HepG2 (cell line): ENCODE results near the gene NCOA4. TPM values are rescaled to one million over a fixed set of nuclear protein-coding genes. Genes with fewer than 3 reads are reported as not detected.
A peak's percentile ranks its signal among the peaks of the same experiment; 100 is the strongest.

Experiments used
- CBX1 ChIP-seq: IDR thresholded peaks from one replicate; pipeline ENCODE4 v1.6.1; 2016; ENCODE audit warnings: antibody characterized with exemption, low read depth
- EZH2 ChIP-seq: conservative IDR thresholded peaks from 2 replicates; pipeline ENCODE4 v1.6.1; 2012; ENCODE audit warnings: mild to moderate bottlenecking, low read depth, low read length, moderate library complexity
- FOSL2 ChIP-seq: sonication (generic); formaldehyde crosslinking; IDR thresholded peaks from 2 replicates; pipeline ENCODE4 v1.4.0; 2020; ENCODE audit warnings: missing genetic modification reagents
- HNRNPUL1 ChIP-seq: fragments of 200-400 bp; formaldehyde crosslinking; IDR thresholded peaks from 2 replicates; pipeline ENCODE4 v1.6.1; 2017; ENCODE audit warnings: low read depth, mild to moderate bottlenecking, low read length, moderate library complexity
- NR2F1 ChIP-seq, 2 experiments: fragments of 450-650 bp in 1 of 2; formaldehyde crosslinking in 1 of 2; IDR thresholded peaks; 2 replicates each; pipeline versions ENCODE4 v1.5.0 to v1.6.1; 2016 to 2020; ENCODE audit warnings: mild to moderate bottlenecking in 1 of 2, missing compliant biosample characterization in 1 of 2, missing genetic modification reagents in 1 of 2, moderate library complexity in 1 of 2
- TAF15 ChIP-seq: fragments of 200-400 bp; formaldehyde crosslinking; IDR thresholded peaks from one replicate; pipeline ENCODE4 v1.6.1; 2018; ENCODE audit warnings: mild to moderate bottlenecking, low read depth, low read length; ENCODE audit not compliant: poor library complexity, severe bottlenecking
- TARDBP ChIP-seq: sonication (generic); formaldehyde crosslinking; IDR thresholded peaks from 2 replicates; pipeline ENCODE4 v1.8.0; 2022; ENCODE audit warnings: mild to moderate bottlenecking, missing genetic modification reagents
- ZC3H13 ChIP-seq: sonication (generic); formaldehyde crosslinking; IDR thresholded peaks from 2 replicates; pipeline ENCODE4 v1.8.1; 2023; ENCODE audit warnings: mild to moderate bottlenecking, missing genetic modification reagents, moderate library complexity
- ZNF317 ChIP-seq: sonication (generic); formaldehyde crosslinking; IDR thresholded peaks from 2 replicates; pipeline ENCODE4 v1.5.0; 2020; ENCODE audit warnings: mild to moderate bottlenecking, missing genetic modification reagents
- ZNF766 ChIP-seq: sonication (generic); formaldehyde crosslinking; IDR thresholded peaks from 2 replicates; pipeline ENCODE4 v1.5.0; 2020; ENCODE audit warnings: missing genetic modification reagents, borderline replicate concordance
- polyA plus RNA-seq, 8 experiments: library from polyadenylated mRNA; depleted of rRNA in 3 of 8; stranded (reverse) in 7 of 8; unstranded in 1 of 8; fragments of >200 nt; fragmentation: Illumina TruSeq in 4 of 8; extraction: Trizol in 4 of 8; gene quantifications; 2 replicates each; pipeline versions ENCODE4 v1.2.1 to v1.2.3, GENCODE V29; 2011 to 2016; ENCODE audit warnings: low read depth in 4 of 8, missing spikeins in 1 of 8, mixed read lengths in 1 of 8; ENCODE audit not compliant: insufficient read depth in 1 of 8
- total RNA-seq, 5 experiments: library from RNA; depleted of rRNA; stranded (reverse); fragments of >200 nt; fragmentation: Illumina TruSeq; extraction: Trizol; gene quantifications; 2 replicates each; pipeline ENCODE4 v1.2.3, GENCODE V29; 2016; ENCODE audit warnings: low read depth in 1 of 5
- TF ChIP-seq, protein P1 (sequence below): IDR thresholded peaks from 2 replicates; pipeline ENCODE4 v1.6.1; 2016; ENCODE audit warnings: missing genetic modification reagents, missing compliant biosample characterization
- TF ChIP-seq, protein P2 (sequence below): sonication (generic); formaldehyde crosslinking; IDR thresholded peaks from 2 replicates; pipeline ENCODE4 v1.9.0; 2021; ENCODE audit warnings: mild to moderate bottlenecking, missing genetic modification reagents
- TF ChIP-seq, protein P3 (sequence below): sonication (generic); formaldehyde crosslinking; IDR thresholded peaks from 2 replicates; pipeline ENCODE4 v1.5.1; 2020; ENCODE audit warnings: missing genetic modification reagents, mild to moderate bottlenecking, borderline replicate concordance
- TF ChIP-seq, protein P4 (sequence below), 2 experiments: IDR thresholded peaks; 2 replicates each; pipeline ENCODE4 v1.6.1; 2011 to 2012; ENCODE audit warnings: low read length in 2 of 2, borderline replicate concordance in 1 of 2, low read depth in 1 of 2, mild to moderate bottlenecking in 1 of 2, moderate library complexity in 1 of 2

The NCOA4 gene
- total and polyA plus RNA-seq, 2 of the 13 experiments (the other 11 are each of a cell fraction or from before 2014, with no cell fraction given): 306 to 400 TPM

DNA sequence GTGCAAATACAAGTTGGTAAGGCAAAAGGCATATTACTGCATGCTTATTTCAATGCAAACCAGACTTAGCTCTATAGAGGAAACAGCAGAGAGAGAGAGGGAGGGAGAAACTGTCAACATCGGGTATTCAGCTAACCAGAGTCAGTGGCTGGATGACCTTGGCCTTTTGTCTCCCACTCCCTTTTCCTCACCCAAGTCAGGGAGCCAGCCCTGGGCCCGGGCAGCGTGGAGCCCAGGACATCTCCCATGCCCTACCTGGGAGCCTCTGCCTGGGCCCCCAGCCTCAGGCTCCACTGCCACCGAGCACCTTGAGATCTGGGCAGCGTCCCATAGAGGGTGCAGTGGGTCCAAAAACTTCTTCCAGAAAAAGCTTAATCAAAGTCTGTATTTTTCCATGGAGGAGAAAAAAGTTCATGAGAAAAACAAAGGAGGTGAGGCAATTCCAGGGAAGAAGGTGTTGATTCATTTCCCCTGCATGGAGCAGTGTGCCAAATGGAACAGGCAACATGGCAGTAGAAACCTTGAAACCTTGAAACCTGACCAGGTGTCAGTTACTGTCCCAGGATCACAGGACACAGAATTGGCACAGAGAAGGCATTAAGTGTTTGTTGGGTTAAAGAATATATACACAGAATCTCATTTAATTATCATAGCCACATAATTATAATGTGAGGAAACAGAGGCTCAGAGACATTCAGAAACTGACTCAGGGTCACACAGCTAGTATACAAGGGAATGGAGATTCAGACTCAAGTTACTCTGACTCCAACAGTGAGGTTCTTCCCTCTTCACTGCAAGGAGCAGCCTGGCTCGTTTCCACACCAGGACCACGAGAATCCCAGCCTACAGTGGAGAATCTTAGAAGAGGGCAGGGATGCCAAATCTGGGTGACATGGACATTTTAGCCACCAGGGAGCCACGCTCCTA is 5.8 kb upstream of the NCOA4 start (continued):
- TF ChIP-seq ZNF317: peak; percentile 84
- TF ChIP-seq ZNF766: no peak
- peak; percentile 41 for TF ChIP-seq FOSL2
- no peak for TF ChIP-seq CBX1
- TF ChIP-seq, protein P1, sequence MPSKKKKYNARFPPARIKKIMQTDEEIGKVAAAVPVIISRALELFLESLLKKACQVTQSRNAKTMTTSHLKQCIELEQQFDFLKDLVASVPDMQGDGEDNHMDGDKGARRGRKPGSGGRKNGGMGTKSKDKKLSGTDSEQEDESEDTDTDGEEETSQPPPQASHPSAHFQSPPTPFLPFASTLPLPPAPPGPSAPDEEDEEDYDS (CRISPR knock-in tag): peak; percentile 22; the same call in 1 of the 2 replicates
- no peak for TF ChIP-seq TAF15
- no peak for TF ChIP-seq HNRNPUL1
- TF ChIP-seq, protein P2, sequence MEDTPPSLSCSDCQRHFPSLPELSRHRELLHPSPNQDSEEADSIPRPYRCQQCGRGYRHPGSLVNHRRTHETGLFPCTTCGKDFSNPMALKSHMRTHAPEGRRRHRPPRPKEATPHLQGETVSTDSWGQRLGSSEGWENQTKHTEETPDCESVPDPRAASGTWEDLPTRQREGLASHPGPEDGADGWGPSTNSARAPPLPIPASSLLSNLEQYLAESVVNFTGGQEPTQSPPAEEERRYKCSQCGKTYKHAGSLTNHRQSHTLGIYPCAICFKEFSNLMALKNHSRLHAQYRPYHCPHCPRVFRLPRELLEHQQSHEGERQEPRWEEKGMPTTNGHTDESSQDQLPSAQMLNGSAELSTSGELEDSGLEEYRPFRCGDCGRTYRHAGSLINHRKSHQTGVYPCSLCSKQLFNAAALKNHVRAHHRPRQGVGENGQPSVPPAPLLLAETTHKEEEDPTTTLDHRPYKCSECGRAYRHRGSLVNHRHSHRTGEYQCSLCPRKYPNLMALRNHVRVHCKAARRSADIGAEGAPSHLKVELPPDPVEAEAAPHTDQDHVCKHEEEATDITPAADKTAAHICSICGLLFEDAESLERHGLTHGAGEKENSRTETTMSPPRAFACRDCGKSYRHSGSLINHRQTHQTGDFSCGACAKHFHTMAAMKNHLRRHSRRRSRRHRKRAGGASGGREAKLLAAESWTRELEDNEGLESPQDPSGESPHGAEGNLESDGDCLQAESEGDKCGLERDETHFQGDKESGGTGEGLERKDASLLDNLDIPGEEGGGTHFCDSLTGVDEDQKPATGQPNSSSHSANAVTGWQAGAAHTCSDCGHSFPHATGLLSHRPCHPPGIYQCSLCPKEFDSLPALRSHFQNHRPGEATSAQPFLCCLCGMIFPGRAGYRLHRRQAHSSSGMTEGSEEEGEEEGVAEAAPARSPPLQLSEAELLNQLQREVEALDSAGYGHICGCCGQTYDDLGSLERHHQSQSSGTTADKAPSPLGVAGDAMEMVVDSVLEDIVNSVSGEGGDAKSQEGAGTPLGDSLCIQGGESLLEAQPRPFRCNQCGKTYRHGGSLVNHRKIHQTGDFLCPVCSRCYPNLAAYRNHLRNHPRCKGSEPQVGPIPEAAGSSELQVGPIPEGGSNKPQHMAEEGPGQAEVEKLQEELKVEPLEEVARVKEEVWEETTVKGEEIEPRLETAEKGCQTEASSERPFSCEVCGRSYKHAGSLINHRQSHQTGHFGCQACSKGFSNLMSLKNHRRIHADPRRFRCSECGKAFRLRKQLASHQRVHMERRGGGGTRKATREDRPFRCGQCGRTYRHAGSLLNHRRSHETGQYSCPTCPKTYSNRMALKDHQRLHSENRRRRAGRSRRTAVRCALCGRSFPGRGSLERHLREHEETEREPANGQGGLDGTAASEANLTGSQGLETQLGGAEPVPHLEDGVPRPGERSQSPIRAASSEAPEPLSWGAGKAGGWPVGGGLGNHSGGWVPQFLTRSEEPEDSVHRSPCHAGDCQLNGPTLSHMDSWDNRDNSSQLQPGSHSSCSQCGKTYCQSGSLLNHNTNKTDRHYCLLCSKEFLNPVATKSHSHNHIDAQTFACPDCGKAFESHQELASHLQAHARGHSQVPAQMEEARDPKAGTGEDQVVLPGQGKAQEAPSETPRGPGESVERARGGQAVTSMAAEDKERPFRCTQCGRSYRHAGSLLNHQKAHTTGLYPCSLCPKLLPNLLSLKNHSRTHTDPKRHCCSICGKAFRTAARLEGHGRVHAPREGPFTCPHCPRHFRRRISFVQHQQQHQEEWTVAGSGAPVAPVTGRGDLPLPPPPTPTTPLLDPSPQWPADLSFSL (CRISPR knock-in tag): peak; percentile 38; the same call in 1 of the 2 replicates
- TF ChIP-seq EZH2: no peak
- TF ChIP-seq ZC3H13 (CRISPR knock-in tag): peak; percentile 51; the same call in 1 of the 2 replicates
- peak; percentile 82 to 88 for TF ChIP-seq NR2F1 (CRISPR knock-in tag; IDR thresholded peaks at IDR 0.05)
- TF ChIP-seq TARDBP: 0 out of 2 replicates have a peak, but pooled peaks have one; percentile 15
- TF ChIP-seq, protein P3, sequence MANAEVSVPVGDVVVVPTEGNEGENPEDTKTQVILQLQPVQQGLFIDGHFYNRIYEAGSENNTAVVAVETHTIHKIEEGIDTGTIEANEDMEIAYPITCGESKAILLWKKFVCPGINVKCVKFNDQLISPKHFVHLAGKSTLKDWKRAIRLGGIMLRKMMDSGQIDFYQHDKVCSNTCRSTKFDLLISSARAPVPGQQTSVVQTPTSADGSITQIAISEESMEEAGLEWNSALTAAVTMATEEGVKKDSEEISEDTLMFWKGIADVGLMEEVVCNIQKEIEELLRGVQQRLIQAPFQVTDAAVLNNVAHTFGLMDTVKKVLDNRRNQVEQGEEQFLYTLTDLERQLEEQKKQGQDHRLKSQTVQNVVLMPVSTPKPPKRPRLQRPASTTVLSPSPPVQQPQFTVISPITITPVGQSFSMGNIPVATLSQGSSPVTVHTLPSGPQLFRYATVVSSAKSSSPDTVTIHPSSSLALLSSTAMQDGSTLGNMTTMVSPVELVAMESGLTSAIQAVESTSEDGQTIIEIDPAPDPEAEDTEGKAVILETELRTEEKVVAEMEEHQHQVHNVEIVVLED: no peak
- TF ChIP-seq, protein P4, sequence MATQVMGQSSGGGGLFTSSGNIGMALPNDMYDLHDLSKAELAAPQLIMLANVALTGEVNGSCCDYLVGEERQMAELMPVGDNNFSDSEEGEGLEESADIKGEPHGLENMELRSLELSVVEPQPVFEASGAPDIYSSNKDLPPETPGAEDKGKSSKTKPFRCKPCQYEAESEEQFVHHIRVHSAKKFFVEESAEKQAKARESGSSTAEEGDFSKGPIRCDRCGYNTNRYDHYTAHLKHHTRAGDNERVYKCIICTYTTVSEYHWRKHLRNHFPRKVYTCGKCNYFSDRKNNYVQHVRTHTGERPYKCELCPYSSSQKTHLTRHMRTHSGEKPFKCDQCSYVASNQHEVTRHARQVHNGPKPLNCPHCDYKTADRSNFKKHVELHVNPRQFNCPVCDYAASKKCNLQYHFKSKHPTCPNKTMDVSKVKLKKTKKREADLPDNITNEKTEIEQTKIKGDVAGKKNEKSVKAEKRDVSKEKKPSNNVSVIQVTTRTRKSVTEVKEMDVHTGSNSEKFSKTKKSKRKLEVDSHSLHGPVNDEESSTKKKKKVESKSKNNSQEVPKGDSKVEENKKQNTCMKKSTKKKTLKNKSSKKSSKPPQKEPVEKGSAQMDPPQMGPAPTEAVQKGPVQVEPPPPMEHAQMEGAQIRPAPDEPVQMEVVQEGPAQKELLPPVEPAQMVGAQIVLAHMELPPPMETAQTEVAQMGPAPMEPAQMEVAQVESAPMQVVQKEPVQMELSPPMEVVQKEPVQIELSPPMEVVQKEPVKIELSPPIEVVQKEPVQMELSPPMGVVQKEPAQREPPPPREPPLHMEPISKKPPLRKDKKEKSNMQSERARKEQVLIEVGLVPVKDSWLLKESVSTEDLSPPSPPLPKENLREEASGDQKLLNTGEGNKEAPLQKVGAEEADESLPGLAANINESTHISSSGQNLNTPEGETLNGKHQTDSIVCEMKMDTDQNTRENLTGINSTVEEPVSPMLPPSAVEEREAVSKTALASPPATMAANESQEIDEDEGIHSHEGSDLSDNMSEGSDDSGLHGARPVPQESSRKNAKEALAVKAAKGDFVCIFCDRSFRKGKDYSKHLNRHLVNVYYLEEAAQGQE (IDR thresholded peaks at IDR 0.05; ENCODE audit: borderline replicate concordance in 1 of 2, low read depth in 1 of 2, low read length in 2 of 2): 0 out of 4 replicates have a peak, but pooled peaks of 1 of the 2 experiments have one; percentile 43
